ENCODE data around the gene DDX19B.
A peak's percentile ranks its signal among the peaks of the same experiment; 100 is the strongest.
"Not testable (repeated sequence)": the region's sequence is repeated elsewhere in the genome, so short reads cannot be mapped to it uniquely, and the experiment has no call there.

DDX19B gene

DNA sequence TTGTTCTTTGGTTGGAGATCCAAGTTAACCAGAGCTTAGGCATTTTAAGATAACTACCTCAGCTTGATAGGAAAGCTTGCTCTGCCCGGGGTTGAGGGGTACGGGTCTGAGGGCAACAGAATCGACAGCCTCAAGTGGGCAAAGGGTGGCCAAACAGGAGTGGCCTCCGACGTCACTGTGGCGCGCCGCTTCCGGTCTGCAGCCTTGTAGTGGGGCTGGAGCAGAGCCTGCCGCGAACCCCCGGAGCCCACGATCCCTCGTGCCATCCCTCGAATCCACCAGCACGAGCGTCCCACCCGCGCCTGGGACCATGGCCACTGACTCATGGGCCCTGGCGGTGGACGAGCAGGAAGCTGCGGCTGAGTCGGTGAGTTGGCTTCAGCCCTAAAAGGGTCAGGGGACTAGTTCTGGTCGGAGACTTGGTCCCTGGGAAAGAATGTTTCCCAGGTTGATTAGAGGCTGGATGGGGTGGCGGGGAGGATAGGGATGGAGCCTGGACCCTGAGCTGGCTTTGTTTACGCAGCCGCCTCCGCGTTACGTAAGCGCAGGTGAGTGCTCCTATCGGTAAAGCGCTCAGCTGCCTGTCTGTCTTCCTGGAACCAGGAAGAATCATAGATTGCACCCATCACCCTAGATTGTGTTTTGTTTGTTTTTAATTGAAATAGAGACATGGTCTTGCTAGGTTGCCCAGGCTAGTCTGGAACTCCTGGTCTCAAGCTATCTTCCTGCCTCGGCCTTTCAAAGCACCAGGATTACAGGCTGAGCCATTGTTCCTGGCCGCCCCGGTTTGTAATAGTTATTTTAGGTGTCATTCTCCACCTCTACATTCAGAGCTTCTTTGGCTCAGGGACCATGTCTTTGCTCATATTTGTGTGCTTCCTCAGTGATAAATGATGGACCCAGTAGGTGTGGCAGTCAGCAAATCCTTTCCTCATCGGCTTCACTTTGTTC lies at the start of gene DDX19B:
TSS of gene DDX19B (plus strand) at position 199 of the 951 bp plus-strand sequence. CDS start at position 311, 112 bp downstream.
- peak; percentile 21 for DNase-seq (ENCODE audit: low read depth, low spot score)

DNA sequence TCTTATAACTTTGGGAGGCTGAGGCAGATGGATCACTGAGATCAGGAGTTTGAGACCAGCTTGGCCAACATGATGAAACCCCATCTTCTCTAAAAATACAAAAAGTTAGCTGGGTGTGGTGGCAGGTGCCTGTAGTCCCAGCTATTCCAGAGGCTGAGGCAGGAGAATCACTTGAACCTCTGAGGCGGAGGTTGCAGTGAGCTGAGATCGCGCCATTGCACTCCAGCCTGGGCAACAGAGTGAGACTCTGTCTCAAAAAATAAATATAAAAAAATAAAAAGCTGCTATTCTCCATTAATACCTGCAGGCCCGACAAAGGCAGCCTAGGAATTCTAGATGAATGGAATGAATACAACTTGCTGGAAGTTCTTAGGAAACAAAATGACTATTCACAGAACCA lies 49.3 kb upstream of the DDX19B start:
- DNase-seq (ENCODE audit: low read depth, low spot score): not testable (repeated sequence)

DNA sequence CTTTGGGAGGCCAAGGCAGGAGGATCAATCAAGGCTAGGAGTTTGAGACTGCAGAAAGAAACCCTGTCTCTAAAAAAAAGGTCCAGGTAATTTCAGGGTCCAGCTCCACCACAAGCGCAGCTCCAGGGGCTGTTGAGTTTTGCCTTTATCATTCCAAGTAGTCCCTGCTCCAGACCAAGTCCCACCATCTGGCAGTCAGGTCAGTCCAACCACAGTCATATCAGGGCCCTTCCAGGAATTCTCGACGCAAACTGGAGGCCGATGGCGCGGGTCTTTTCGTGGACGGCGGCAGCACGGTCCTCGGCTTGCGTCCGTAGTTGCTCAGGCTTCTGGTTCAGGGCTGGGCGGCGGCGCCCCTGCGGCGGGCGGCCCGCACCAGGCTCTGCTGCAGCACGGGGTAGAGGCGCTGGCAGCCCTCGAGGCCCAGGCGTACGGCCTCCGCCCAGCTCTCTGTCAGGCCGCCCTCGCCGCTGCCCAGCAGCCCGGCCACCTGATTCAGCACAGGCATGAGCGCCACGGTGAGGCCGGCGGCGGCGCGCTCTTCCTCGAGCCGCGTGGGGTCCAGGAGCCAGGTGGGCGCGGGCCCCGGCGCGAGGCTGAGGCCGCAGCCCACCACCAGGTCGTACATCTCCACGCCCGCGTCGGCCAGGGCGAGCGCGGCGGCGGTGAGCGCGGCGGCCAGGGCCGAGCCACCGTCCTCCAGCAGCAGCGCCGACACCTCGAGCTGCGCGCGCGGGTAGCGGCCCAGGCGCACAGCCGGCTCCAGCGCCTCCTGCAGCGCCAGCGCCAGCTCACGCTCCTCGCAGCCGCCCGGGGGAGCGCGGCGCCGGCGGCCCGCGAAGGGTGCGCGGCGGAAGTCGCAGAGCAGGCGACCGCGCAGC lies 48.0 kb upstream of the DDX19B start:
- DNase-seq (ENCODE audit: low read depth, low spot score): no peak

DNA sequence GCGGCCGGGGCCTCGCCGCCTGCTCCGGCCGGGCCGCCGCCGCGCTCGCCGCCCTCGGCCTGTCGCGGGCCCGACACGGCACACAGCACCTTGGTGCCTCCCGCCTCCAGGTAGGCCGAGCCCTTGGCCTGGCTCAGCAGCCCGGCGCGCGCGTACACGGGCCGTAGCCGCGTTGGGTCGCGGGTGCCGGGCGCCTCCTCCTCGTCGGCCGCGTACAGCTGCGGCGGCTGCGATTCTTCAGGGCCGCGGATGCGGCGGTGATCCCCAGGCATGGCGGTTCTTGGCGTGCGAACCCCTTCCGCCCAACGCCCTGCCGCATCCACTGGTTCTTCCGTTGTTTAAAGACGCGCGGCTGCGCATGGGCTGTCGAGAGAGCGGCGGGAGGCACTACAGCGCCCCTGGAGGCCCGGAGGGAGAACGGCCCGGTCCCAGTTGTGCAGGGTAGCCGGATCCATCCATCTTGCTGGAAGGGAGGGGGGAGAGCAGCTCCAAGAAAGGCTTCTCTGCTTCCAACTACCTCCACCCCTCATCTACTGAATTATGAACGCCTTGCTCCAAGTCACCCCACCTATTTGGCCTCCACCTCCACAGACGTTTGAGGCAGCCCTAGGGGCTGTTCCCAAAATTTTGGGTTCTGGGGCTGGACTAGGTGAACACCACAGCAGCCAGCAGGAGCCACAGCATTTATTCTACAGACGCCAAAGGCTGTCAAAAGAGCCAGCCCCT lies 47.2 kb upstream of the DDX19B start, which contains the start of gene EXOSC6:
TSS of gene EXOSC6 (minus strand) at position 312 of the 726 bp plus-strand sequence. CDS start at position 272, 40 bp downstream.
- peak; percentile 81 for DNase-seq (ENCODE audit: low read depth, low spot score)

DNA sequence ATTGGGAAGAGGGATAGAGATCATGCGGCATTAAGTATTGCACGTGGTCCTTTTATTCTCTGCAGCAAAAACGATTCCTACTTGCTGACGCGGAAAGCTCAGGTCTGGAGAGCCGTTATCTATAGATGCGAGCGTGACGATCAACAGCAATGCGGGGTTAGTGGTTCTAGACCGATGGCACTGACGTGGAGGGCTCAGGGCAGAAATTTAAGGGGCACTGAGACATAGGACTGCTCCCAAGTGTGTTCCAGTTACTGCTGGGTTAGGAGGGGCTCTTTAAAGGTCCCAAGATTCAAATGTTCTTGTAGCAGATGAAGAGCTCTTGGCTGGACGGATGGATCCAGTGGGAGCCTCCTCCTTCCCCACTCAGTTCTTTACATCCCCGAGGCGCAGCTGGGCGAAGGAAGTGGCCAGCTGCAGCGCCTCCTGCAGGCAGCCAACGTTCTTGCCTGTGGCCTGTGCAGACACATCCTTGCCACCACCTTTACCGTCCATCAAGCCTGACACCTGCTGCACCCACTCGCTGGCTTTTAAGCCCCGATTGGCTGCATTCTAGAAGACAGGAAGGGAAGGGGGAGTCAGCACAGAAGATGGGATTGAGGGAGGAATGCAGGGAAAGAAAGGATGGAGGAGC lies 46.5 kb upstream of the DDX19B start:
- DNase-seq (ENCODE audit: low read depth, low spot score): no peak

DNA sequence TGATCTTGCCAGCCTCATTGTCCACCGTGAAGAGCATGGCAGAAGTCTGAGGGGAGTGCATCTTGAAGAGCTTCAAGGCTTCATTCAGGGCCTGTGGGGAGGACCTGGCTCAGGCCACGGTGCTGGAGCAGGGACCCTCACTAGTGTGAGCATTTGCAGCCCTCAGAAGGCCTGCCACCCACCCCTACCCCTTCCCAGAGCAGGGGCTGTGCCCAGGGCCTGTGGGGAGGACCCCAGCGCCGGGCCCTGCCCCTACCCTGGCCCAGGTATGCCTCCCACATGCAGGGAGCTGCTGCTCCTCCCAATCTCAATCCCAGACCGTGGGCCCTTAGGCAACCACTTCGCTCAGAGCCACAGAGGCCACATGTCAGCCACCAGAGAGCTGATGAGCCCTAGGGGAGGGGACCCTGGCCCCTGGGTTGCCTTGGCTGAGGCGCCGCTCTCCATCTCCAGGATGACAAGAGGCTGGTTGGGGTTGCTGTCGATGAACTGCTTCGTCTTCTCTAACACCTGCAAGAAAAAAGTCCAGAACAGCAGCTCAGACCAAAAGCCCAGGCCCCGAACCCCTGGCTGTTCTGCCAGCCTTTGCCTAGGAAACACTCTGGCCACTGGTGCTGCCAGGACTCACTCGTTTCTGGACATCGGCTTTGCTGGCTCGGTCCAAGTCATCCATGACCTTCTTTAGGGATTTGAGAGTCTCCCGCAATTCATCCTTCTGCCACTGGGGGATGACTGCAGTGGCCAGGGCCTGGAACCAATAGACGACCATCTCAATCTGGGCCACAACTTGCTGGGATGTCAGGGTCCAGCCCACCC lies 45.5 kb upstream of the DDX19B start:
- no peak for DNase-seq (ENCODE audit: low read depth, low spot score)

DNA sequence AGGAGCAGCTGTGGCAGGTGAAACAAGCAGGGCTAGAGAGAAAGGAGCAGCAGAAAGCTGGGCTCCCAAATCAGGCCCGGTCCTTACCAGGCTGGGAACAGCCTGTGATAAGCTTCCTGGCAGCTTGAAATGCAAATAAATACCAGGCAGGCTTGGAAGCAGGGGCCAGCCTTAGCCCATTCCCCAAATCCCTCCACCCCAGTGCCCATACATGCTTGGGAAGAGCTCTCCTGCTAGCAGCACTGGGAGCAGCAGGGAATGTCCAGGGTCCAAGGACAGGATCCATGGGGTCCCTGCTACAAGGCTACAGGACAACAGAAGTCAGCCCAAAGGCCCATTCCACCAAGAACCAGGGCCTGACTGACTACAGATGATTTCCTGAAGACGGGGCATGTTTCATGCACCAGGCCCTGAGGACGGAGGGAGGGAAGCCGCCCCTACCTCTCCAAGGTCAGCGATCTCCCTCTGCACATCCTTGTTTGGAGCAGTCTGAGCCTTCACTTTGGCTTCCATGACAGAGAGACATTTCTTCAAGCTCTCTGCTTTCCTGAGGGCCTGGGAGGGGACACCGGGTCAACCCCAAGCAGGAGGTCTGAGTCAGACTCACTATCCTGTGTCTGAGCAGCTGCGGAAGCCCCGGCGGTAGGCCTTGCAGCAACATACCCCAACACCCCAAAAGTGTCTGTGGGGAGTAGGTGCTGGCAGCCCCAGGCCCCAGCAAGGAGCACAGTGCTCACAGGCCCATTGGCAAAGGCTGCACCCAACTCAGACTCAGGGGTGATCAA lies 44.6 kb upstream of the DDX19B start:
- DNase-seq (ENCODE audit: low read depth, low spot score): no peak

DNA sequence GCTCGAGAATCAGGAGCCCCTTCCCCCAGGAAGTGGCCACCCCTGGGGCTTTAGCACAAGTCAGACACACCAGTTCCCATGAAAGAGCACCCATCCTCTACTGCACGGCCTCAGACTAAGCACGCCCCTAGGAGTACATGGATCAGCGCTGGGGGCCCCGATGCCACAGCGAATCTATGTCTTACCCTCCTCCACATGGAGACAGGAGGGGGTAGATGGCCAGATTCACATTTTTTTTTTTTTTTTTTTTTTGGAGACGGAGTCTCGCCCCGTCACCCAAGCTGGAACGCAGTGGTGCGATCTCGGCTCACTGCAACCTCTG lies 44.1 kb upstream of the DDX19B start:
- DNase-seq (ENCODE audit: low read depth, low spot score): no peak

DNA sequence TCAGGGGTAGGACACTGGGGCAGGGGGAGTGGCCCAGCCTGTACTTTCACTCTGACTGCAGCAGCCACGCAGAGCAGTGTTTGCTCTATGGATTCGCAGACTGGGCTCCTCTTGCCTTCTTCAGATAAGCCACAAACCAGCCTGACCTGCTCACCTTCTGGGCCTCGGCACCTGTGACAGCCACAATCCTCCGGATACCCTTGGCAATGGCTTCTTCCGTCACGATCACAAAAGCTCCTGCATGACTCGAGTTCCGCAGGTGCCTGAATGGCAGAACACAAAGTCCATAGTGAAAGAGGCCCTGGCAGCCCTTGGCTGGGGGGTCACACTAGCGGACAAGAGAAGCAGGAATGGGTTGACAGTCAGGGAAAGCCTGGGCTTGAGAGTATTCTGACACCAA lies 43.4 kb upstream of the DDX19B start:
- no peak for DNase-seq (ENCODE audit: low read depth, low spot score)

DNA sequence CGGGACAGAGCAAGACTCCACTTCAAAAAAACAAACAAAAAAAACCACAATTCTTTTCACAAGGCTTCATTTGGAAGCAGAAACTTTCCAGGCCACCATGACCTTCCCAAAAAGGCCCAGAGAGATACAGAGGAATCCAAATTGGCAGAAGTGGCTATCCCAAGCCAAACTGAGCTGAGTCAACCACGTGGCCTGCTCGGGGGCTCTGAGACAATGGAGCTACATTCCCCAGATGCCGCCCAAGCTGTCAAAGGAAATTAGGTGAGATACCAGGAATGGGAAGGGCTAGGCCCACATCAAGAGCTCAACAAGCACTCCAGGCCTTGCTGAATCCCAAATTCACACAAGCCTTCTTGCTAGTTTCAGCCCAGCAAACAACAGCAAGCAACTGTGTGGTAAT lies 41.6 kb upstream of the DDX19B start:
- no peak for DNase-seq (ENCODE audit: low read depth, low spot score)

DNA sequence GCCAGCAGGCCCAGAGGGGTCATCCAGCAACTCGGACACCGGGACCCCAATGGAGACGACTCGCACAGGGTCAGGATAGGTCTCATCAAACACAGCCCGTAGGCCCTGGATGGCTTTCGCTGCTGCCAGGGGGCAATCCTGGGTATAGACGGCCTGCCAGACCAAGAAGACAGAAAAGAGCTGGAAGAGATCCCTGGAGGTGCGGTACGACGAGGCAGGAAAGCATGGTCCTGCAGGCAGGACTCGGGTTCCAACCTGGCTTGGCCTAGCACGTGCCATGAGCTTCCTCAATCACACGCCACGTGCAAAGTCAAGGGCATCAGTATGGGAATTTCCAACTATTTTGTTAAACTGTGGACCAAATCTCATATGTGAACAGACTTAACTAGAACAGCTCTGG lies 40.9 kb upstream of the DDX19B start:
- DNase-seq (ENCODE audit: low read depth, low spot score): no peak

DNA sequence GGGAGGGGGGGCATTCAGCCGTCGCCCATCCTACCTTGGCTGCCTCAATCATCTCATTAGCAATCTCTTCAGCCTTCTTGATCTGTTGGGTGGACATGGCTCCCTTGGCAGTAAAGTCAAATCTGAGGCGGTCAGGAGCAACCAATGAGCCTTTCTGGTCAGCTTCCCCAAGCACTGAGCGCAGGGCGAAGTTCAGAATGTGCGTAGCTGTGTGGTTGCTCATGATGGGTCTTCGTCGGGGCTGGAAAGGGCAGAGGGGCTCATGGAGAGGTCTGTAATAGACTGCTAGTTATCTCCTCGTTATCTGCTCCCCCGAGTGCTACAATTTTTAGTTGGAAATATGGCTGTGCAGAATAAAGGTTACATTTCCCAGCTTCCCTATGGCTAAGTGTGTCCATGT lies 40.0 kb upstream of the DDX19B start:
- DNase-seq (ENCODE audit: low read depth, low spot score): no peak

DNA sequence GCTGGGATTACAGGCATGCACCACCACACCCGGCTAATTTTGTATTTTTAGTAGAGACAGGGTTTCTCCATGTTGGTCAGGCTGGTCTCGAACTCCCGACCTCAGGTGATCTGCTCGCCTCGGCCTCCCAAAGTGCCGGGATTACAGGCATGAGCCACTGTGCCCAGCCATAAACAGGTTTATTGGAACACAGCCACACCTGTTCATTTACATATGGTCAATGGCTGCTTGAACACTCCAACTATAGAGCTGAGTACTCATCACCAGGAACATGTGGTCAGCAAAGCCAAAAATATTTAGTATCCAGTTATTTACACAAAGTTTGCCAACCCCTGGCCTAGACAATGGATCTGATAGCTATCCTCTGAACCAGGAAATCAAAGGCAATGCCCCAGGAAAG lies 39.1 kb upstream of the DDX19B start:
- DNase-seq (ENCODE audit: low read depth, low spot score): not testable (repeated sequence)

DNA sequence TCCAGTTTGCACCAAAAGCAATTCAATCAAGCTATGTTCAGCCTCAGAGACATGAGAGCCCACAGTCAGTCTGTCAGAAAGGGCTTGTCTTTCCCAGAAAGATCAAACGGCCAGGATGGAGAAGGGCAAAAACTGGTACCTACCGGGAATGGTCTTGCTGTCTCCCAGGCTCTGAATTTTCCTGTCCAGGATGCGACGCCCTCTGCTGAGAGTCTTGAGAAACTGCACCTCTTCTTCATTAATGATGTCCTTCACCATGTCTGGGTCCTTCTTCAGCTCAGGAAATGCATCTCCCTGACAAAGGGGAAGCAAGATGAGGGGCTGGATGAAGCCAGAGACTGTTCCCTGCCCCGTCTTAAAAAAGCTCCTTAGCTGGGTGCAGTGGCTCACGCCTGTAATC lies 31.5 kb upstream of the DDX19B start:
- DNase-seq (ENCODE audit: low read depth, low spot score): no peak

DNA sequence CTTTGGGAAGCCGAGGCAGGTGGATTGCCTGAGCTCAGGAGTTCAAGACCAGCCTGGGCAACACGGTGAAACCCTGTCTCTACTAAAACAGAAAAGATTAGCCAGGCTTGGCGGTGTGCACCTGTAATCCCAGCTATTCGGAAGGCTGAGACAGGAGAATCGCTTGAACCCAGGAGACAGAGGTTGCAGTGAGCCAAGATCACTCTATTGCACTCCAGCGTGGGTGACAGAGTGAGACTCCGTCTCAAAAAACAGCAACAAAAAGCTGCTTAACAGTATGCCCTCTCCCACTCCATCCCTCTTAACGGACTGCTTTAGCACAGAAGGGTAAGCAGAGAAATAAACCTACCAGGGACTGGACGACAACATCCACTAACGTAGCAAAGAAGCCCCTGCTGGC lies 31.1 kb upstream of the DDX19B start:
- not testable (repeated sequence) for DNase-seq (ENCODE audit: low read depth, low spot score)

DNA sequence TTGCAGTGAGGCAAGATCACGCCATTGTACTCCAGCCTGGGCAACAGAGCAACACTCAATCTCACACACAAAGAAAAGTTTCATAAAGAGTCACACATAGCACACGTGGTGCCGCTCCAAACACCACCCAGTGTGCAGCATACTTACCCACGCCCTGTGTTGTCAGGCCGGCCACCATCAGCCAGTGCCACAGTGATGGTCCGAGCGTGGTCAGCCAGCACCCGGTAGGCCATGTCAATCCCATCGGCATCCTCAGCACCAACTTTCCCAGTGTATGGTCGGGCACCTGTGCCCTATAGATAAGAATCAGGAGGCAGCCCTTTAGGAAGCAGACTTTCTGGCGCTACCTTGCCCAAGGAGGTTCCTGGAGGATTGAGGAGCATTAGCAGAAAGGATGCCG lies 29.5 kb upstream of the DDX19B start:
- no peak for DNase-seq (ENCODE audit: low read depth, low spot score)

DNA sequence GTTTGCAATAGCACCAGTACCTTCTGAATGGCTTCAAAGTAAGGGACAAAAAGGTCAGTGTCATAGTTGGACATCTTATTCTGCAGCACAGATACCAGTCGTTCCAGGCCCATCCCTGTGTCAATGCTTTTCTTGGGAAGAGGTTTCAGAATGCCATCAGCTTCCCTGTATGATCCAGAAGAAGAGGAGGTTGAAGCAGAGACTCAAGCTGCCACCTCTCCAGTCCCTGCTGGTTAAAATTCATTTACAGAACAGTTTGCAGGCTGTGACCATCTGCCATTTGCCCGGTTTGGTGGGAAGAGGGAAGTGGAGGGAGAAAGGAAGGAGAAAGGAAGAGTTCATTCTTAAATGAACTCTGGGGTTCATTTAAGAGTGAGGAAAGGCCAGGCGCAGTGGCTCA lies 28.8 kb upstream of the DDX19B start:
- no peak for DNase-seq (ENCODE audit: low read depth, low spot score)

DNA sequence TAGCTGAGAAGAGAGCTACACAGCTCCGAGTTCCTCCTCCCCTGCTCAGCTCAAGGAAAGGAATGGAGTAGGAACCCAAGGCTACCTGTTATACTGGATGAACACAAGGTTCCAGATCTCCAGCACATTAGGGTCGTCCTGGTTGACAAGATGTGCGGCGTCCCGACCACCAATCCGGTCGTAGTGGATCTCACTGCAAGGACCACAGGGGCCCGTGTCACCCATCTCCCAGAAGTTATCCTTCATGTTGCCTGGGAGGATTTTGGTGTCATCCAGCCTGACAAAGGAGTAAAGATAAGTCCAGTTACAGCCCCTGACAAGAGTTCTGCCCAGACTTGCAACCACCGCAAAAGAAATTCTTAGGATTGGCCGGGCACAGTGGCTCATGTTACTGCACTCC lies 27.3 kb upstream of the DDX19B start:
- DNase-seq (ENCODE audit: low read depth, low spot score): no peak

DNA sequence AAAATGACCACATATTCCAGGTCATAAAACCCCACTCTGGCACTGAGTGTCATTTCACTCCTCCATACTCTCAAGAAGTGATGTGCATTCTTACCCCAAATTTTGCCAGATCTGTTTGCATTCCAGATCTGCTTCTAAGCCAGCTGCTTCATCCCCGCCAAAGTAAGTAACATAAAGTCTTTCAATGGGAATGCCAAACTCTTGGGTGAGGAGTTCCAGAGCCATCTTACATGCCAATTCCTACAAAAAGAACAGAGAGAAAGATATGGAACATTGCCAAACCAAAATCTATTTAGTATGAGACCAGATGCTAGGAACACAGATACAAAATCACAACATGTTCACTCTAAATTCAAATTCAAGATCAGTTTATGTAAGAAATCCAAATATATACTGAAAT lies 22.6 kb upstream of the DDX19B start:
- DNase-seq (ENCODE audit: low read depth, low spot score): no peak

Measured in activated CD4-positive, CD25-positive, alpha-beta regulatory T cell treated with anti-CD3 and anti-CD28 coated beads, Interleukin-2, amount 50 U/mL, for 16 hours (primary cell).